GM21529 (cell line): Measurements from ENCODE around the gene SMS.
A peak's percentile ranks its signal among the peaks of the same experiment; 100 is the strongest.
"Not testable (repeated sequence)": the region's sequence is repeated elsewhere in the genome, so short reads cannot be mapped to it uniquely, and the experiment has no call there.

Experiments used
- ATAC-seq: cut with Tn5 transposase; IDR thresholded peaks from one replicate; pipeline ENCODE4 v1.9.1; 2021; ENCODE audit not compliant: unreplicated experiment

SMS gene

DNA sequence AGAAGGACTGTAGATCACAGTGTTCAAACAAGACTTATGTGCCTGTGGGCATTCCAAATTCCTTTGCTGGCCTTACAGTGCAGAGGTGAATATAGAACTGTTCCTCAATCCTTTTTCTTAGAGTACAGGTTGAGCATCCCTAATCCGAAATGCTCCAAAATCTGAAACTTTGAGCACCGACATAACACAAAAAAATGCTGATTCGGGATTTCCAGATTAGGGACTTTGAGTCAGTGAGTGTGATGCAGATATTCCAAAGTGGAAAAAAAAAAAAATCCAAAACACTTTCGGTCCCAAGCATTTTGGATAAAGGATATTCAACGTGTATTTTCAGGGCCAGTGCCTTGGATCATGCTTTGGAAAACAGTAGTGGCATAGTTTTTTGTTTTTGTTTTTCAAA is 9.2 kb downstream of the SMS start:
- ATAC-seq = no peak

GRCh38 chrX:21950557-21950956 is 10.0 kb downstream of the SMS start:
- ATAC-seq = not testable (repeated sequence)

- no peak for ATAC-seq
These were observed 12.1 kb downstream of the SMS start for GRCh38 chrX:21952624-21953023.

- ATAC-seq = not testable (repeated sequence)
These were observed 12.8 kb downstream of the SMS start for GRCh38 chrX:21953195-21953830.

- ATAC-seq = no peak
These were observed 15.1 kb downstream of the SMS start for GRCh38 chrX:21955403-21956189.

- no peak for ATAC-seq
These were observed 16.3 kb downstream of the SMS start for GRCh38 chrX:21956783-21957182.

GRCh38 chrX:21958187-21958586 is 17.7 kb downstream of the SMS start:
- no peak for ATAC-seq

DNA sequence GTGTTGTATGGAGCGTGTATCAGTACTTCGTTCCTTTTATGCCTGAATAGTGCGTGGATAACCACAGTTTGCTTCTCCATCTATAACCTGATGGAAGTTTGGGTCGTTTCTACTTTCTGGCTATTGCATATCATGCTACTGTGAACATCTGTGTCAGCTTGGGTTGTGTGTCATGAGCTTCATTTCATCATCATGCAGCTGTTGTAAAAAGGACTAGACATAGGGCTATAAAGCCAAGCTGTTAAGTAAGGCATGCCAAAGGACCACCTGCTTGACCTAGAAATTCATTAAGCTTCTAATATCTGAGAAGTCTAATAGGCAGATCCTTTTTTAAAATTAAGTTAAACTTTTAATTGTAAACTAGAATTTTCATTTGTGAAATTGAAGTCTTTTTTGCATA is 18.4 kb downstream of the SMS start:
- no peak for ATAC-seq

GRCh38 chrX:21959362-21960051 is 19.0 kb downstream of the SMS start:
- ATAC-seq = peak; percentile 46

- peak; percentile 32 for ATAC-seq
These were observed 20.3 kb downstream of the SMS start for GRCh38 chrX:21960569-21961541.

GRCh38 chrX:21962361-21962760 is 21.9 kb downstream of the SMS start:
- ATAC-seq = no peak

GRCh38 chrX:21963269-21963668 is 22.8 kb downstream of the SMS start:
- no peak for ATAC-seq

DNA sequence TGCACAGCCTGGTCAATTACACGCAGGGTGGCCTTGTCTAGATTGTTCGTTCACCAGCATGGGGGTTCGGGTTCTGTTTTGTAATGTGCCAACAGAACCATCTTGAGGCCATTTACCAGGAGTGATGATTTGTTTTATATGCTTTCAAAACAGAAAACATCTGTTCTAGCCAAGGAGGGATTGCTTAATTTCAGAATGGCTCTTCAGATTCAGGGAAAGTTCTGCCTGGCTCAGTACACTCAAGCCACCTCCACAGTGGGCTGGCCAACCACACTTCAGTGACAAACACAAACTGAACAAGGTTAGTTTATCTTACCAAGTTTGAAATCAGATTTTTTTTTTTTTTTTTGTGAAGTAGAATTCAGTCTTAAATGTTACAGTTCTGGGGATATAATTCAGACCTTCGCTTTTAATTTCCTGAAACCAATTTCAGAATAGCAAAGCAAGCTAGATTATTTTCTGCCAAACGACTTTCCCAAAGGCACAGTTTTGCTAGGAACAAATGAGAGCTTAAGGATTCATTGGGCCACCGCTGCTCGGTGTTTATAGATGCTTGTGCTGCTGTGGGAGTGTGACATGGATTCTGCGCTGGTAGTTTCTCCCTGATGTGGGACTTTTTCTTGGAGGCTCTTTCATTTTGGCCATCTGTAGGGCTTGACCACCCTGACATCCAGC is 23.4 kb downstream of the SMS start:
- no peak for ATAC-seq

GRCh38 chrX:21966866-21967265 is 26.4 kb downstream of the SMS start:
- ATAC-seq = no peak

- ATAC-seq = no peak
These were observed 27.8 kb downstream of the SMS start for GRCh38 chrX:21968333-21968732.

DNA sequence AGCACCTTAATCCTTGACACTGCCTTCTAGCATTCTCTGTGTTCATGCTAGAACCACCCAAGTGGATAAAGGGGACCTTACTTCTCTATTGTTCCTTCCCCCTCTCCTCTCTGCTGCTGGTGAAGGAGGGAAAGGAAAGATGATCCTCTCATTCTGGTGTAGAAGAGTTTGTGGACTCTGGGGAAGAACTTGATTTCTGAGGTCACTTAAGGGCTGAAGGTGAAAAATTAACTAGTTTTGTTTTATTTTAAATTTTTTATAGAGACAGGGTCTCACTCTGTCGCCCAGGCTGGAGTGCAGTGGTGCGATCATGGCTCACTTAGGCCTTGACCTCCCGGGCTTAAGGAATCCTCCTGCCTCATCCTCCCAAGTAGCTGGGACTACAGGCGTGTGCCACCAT is 29.8 kb downstream of the SMS start:
- no peak for ATAC-seq

- no peak for ATAC-seq
These were observed 31.5 kb downstream of the SMS start for GRCh38 chrX:21972046-21972445.

DNA sequence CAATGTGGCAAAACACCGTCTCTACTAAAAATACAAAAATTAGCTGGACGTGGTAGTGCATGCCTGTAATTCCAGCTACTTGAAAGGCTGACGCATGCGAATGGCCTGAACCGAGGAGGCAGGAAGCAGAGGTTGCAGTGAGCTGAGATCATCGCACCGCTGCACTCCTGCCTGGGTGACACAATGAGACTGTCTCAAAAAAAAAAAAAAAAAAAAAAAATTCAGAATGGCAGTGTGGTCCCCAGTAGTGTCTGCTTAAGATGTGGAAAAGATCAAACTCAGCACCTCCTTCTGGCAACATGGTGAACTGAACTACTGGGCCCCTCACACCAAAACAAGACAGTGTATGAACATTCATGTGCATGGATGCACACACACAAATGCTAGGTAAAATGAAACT is 32.2 kb downstream of the SMS start:
- ATAC-seq = no peak

DNA sequence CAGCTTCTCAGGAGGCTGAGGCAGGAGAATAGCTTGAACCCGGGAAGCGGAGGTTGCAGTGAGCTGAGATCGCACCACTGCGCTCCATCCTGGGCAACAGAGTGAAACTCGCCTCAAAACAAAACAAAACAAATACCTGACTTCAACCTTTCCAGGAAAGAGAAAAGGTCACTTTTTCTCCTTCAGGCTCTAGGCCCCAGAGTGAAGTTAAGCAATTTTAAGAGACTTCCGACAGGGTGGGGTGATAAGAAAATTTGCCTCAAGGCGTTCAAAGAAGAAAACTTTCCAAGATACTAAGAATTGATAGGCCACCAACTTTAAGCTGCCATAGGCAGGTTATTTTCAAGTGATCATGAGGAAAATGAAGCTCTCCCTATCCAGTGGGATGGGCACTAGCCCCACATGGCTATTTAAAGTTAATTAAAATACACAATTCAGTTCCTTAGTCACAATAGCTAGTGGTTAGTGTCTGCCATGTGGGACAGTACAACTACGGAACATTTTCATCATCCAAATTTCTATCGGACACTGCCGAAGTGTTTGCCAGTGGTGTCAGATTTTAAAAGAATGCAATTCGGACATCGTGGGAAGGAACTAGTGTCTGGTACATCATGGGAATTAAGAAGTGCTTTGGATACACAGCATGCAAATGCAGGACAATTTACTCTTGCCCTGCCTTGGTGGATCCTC is 33.0 kb downstream of the SMS start:
- ATAC-seq = no peak

DNA sequence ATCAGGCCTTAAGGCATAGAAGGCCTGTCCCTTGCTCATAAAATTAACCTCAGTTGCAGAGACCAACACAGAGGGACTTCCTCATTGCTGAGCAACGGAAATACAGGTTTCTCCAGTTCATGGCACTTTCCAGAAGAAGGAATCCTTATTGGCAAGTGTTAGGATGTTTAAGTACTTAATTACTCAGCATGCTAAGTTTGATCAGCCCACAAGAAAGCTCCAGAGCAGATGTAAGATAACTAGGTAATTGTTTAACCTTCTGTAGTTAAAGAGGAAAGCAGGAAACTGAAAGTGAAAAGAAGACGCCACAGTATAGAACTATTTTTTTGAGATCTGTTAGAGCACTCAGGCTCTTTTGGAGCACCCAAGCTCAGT is 33.5 kb downstream of the SMS start:
- peak; percentile 85 for ATAC-seq
